HAP-1 (cell line): ENCODE results near the gene KIAA0408.

ENCODE experiments used
- DNase-seq, 2 experiments: peaks; one replicate each; pipeline ENCODE4 v3.0.0-alpha.2; 2016 to 2020; ENCODE audit warnings: low spot score in 2 of 2
- H3K27me3 ChIP-seq: fragments of 250-450 bp; sonication (Bioruptor Pico); 2 replicates; pipeline ENCODE4 v1.5.1; 2020; ENCODE audit warnings: low read depth, mild to moderate bottlenecking, moderate library complexity
- H3K36me3 ChIP-seq: fragments of 250-450 bp; sonication (Bioruptor Pico); replicated peaks from 2 replicates; pipeline ENCODE4 v1.5.1; 2020; ENCODE audit warnings: mild to moderate bottlenecking
- H3K4me1 ChIP-seq: fragments of 250-450 bp; sonication (Bioruptor Pico); 2 replicates; pipeline ENCODE4 v1.5.1; 2020; ENCODE audit warnings: mild to moderate bottlenecking
- H3K4me3 ChIP-seq: fragments of 250-450 bp; sonication (Bioruptor Pico); 2 replicates; pipeline ENCODE4 v1.5.1; 2020; ENCODE audit warnings: mild to moderate bottlenecking, moderate library complexity
- H3K9me3 ChIP-seq: fragments of 250-450 bp; sonication (Bioruptor Pico); 2 replicates; pipeline ENCODE4 v1.5.1; 2020; ENCODE audit warnings: mild to moderate bottlenecking, moderate library complexity
- in situ Hi-C: fragments of 300-500 bp; cut with MboI; formaldehyde crosslinking; loops from 3 replicates; pipeline ENCODE4 v1.14.3; 2020; ENCODE audit warnings: low sequenced_read_pairs, inconsistent platforms, mixed read lengths

Gene KIAA0408

GRCh38 chr6:127459231-127459641 is at the start of gene KIAA0408:
Gene KIAA0408, minus strand, starts transcription at chr6:127459389. Its CDS starts 5,408 bp downstream, at chr6:127453981.
- DNase-seq = no peak
- Histone ChIP-seq H3K4me1 (peaks cover 10% of the 10 kb centered on the region), H3K27me3 (no peaks in the 10 kb centered on the region), H3K9me3 (no peaks in the 10 kb centered on the region), H3K36me3 (no peaks in the 10 kb centered on the region), H3K4me3 (no peak within 1 kb of the TSS)
- in situ Hi-C loops = no loop called here

- no peak overlapping the region for H3K4me3 ChIP-seq
- in situ Hi-C loops = no loop called here
- DNase-seq = no peak
- H3K9me3 ChIP-seq = no peaks in the 10 kb centered on the region
- H3K36me3 ChIP-seq = peaks cover 8% of the 10 kb centered on the region
- no peaks in the 10 kb centered on the region for H3K4me1 ChIP-seq
- no peaks in the 10 kb centered on the region for H3K27me3 ChIP-seq
Measured at GRCh38 chr6:127506894-127507293, 47.7 kb upstream of the KIAA0408 start.

- no peak for DNase-seq
- H3K4me3 ChIP-seq = no peak overlapping the region
- no peaks in the 10 kb centered on the region for H3K4me1 ChIP-seq
- no peaks in the 10 kb centered on the region for H3K36me3 ChIP-seq
- in situ Hi-C loops = no loop called here
- no peaks in the 10 kb centered on the region for H3K9me3 ChIP-seq
- H3K27me3 ChIP-seq = no peaks in the 10 kb centered on the region
Measured at GRCh38 chr6:127503022-127503421, 43.8 kb upstream of the KIAA0408 start.

- in situ Hi-C loops = no loop called here
- H3K4me3 ChIP-seq = no peak overlapping the region
- DNase-seq = no peak
- no peaks in the 10 kb centered on the region for H3K4me1 ChIP-seq
- H3K27me3 ChIP-seq = no peaks in the 10 kb centered on the region
- no peaks in the 10 kb centered on the region for H3K9me3 ChIP-seq
- H3K36me3 ChIP-seq = no peaks in the 10 kb centered on the region
Measured at GRCh38 chr6:127497410-127497809, 38.2 kb upstream of the KIAA0408 start.

GRCh38 chr6:127496471-127496870 is 37.3 kb upstream of the KIAA0408 start:
- in situ Hi-C loops = no loop called here
- H3K9me3 ChIP-seq = no peaks in the 10 kb centered on the region
- no peaks in the 10 kb centered on the region for H3K27me3 ChIP-seq
- H3K4me3 ChIP-seq = no peak overlapping the region
- H3K36me3 ChIP-seq = no peaks in the 10 kb centered on the region
- no peak for DNase-seq
- H3K4me1 ChIP-seq = no peaks in the 10 kb centered on the region

- Histone ChIP-seq H3K36me3 (no peaks in the 10 kb centered on the region), H3K4me1 (no peaks in the 10 kb centered on the region), H3K9me3 (no peaks in the 10 kb centered on the region), H3K4me3 (no peak overlapping the region), H3K27me3 (no peaks in the 10 kb centered on the region)
- no peak for DNase-seq
- in situ Hi-C loops = no loop called here
Measured at GRCh38 chr6:127494240-127494767, 35.1 kb upstream of the KIAA0408 start.

GRCh38 chr6:127489248-127489647 is 30.1 kb upstream of the KIAA0408 start:
- in situ Hi-C loops = no loop called here
- peaks cover 24% of the 10 kb centered on the region for H3K4me1 ChIP-seq
- DNase-seq = no peak
- H3K4me3 ChIP-seq = no peak overlapping the region
- H3K36me3 ChIP-seq = no peaks in the 10 kb centered on the region
- H3K9me3 ChIP-seq = no peaks in the 10 kb centered on the region
- H3K27me3 ChIP-seq = no peaks in the 10 kb centered on the region

- Histone ChIP-seq H3K9me3 (no peaks in the 10 kb centered on the region), H3K27me3 (no peaks in the 10 kb centered on the region), H3K4me3 (no peak overlapping the region), H3K36me3 (no peaks in the 10 kb centered on the region), H3K4me1 (peaks cover 45% of the 10 kb centered on the region)
- DNase-seq = peak; percentile 10 to 59
- in situ Hi-C loops = no loop called here
Measured at GRCh38 chr6:127486934-127487333, 27.7 kb upstream of the KIAA0408 start.

GRCh38 chr6:127484212-127484863 is 25.1 kb upstream of the KIAA0408 start:
- H3K4me3 ChIP-seq = no peak overlapping the region
- H3K36me3 ChIP-seq = no peaks in the 10 kb centered on the region; the same call in 1 of the 2 replicates
- H3K9me3 ChIP-seq = no peaks in the 10 kb centered on the region
- no peaks in the 10 kb centered on the region for H3K27me3 ChIP-seq
- in situ Hi-C loops = no loop called here
- DNase-seq = peak in 1 of 2 experiments; percentile 70
- H3K4me1 ChIP-seq = peaks cover 53% of the 10 kb centered on the region

- no peaks in the 10 kb centered on the region for H3K9me3 ChIP-seq
- no peaks in the 10 kb centered on the region; the same call in 1 of the 2 replicates for H3K36me3 ChIP-seq
- in situ Hi-C loops = no loop called here
- H3K4me3 ChIP-seq = 0 out of 2 replicates have a peak overlapping the region, but pooled peaks have one; percentile 1
- peaks cover 53% of the 10 kb centered on the region for H3K4me1 ChIP-seq
- peak; percentile 80 to 97 for DNase-seq
- no peaks in the 10 kb centered on the region for H3K27me3 ChIP-seq
Measured at GRCh38 chr6:127483399-127484055, 24.3 kb upstream of the KIAA0408 start.

- Histone ChIP-seq H3K4me1 (peaks cover 53% of the 10 kb centered on the region), H3K4me3 (peak overlapping the region; percentile 13), H3K27me3 (no peaks in the 10 kb centered on the region), H3K9me3 (no peaks in the 10 kb centered on the region), H3K36me3 (no peaks in the 10 kb centered on the region; the same call in 1 of the 2 replicates)
- in situ Hi-C loops = no loop called here
- peak in 1 of 2 experiments; percentile 93 for DNase-seq
Measured at GRCh38 chr6:127482325-127482724, 23.1 kb upstream of the KIAA0408 start.

- no peak for DNase-seq
- in situ Hi-C loops = no loop called here
- H3K4me3 ChIP-seq = peak overlapping the region; percentile 13; the same call in 1 of the 2 replicates
- no peaks in the 10 kb centered on the region for H3K9me3 ChIP-seq
- no peaks in the 10 kb centered on the region for H3K27me3 ChIP-seq
- peaks cover 49% of the 10 kb centered on the region for H3K4me1 ChIP-seq
- H3K36me3 ChIP-seq = no peaks in the 10 kb centered on the region; the same call in 1 of the 2 replicates
Measured at GRCh38 chr6:127481628-127482027, 22.4 kb upstream of the KIAA0408 start.

- H3K9me3 ChIP-seq = no peaks in the 10 kb centered on the region
- H3K27me3 ChIP-seq = no peaks in the 10 kb centered on the region
- peaks cover 44% of the 10 kb centered on the region for H3K4me1 ChIP-seq
- DNase-seq = no peak
- no peaks in the 10 kb centered on the region; the same call in 1 of the 2 replicates for H3K36me3 ChIP-seq
- H3K4me3 ChIP-seq = no peak overlapping the region
- in situ Hi-C loops = no loop called here
Measured at GRCh38 chr6:127481111-127481510, 21.9 kb upstream of the KIAA0408 start.

- H3K9me3 ChIP-seq = no peaks in the 10 kb centered on the region
- no peaks in the 10 kb centered on the region; the same call in 1 of the 2 replicates for H3K36me3 ChIP-seq
- peaks cover 19% of the 10 kb centered on the region for H3K4me1 ChIP-seq
- no peaks in the 10 kb centered on the region for H3K27me3 ChIP-seq
- in situ Hi-C loops = no loop called here
- no peak for DNase-seq
- H3K4me3 ChIP-seq = no peak overlapping the region
Measured at GRCh38 chr6:127477658-127478057, 18.5 kb upstream of the KIAA0408 start.
